Tibial nerve (tissue), 4 donors: Measurements from ENCODE around the gene PPM1F.

Source experiments
- CTCF ChIP-seq, 5 experiments: fragments of 200-600 bp in 3 of 5; fragments of 450-650 bp in 2 of 5; sonication (generic) in 3 of 5; IDR thresholded peaks; one replicate each; pipeline ENCODE4 v1.5.1; 2016 to 2019; ENCODE audit warnings: antibody characterized with exemption in 5 of 5, mild to moderate bottlenecking in 3 of 5, moderate library complexity in 2 of 5
- EP300 ChIP-seq, 2 donors: sonication (generic); formaldehyde crosslinking; IDR thresholded peaks; one replicate each; pipeline ENCODE4 v1.6.1; 2017; ENCODE audit warnings: antibody characterized with exemption in 2 of 2, mild to moderate bottlenecking in 1 of 2
- POLR2A ChIP-seq, 2 donors: fragments of 450-650 bp; IDR thresholded peaks; one replicate each; pipeline ENCODE4 v1.6.1; 2017; ENCODE audit warnings: antibody characterized with exemption in 2 of 2, mild to moderate bottlenecking in 2 of 2, moderate library complexity in 2 of 2

GRCh38 chr22:21903283-21903682 lies 49.4 kb downstream of the PPM1F start:
- TF ChIP-seq CTCF (IDR thresholded peaks at IDR 0.05) (no peak), POLR2A (IDR thresholded peaks at IDR 0.05) (no peak), EP300 (IDR thresholded peaks at IDR 0.05) (no peak)
